K562 (cell line): ENCODE data around the gene CHSY3. TPM values are rescaled to one million over a fixed set of nuclear protein-coding genes. Genes with fewer than 3 reads are reported as not detected.

ENCODE experiments used
- ATAC-seq: fragments of 200-7000 bp; cut with Tn5 transposase; 3 replicates; pipeline ENCODE4 v1.9.1; 2020; ENCODE audit warnings: moderate library complexity
- BruUV-seq: library from RNA; stranded (reverse); fragments of 400-500 nt; replicated peaks from 2 replicates; lab custom pipeline; 2021; lab: Mats Ljungman, UMichigan
- CTCF ChIA-PET: fragments of 300-600 bp; formaldehyde crosslinking; extraction: SDS; loops from one replicate; lab custom pipeline; 2021; ENCODE audit warnings: low intra/inter-chr PET ratio; lab: Yijun Ruan, JAX
- POLR2A ChIA-PET: fragments of 300-600, 350-650 bp; sonication (Branson Sonifier 250); formaldehyde crosslinking; extraction: SDS; loops from one replicate; lab custom pipeline; 2021; ENCODE audit warnings: antibody characterized with exemption, inconsistent platforms; lab: Yijun Ruan, JAX
- DNase-seq, 4 experiments: peaks; one replicate each; pipeline versions ENCODE4 v3.0.0 to v3.0.0-alpha.2; 2011 to 2018; ENCODE audit warnings: low spot score in 3 of 4, mixed read lengths in 3 of 4; ENCODE audit errors: extremely low read depth in 1 of 4
- FAIRE-seq: peaks from 2 replicates; lab custom pipeline; 2011; peaks lifted over from hg19 to GRCh38; lab: Jason Lieb, UNC
- H2AFZ ChIP-seq: 2 replicates; pipeline ENCODE4 v1.6.0; 2011; ENCODE audit warnings: low read depth, low read length, control low read depth, inconsistent platforms
- H3K27ac ChIP-seq: fragments of 200-600 bp; 3 replicates; pipeline ENCODE4 v1.8.0; 2011; ENCODE audit warnings: low read depth, mild to moderate bottlenecking, control low read depth, inconsistent platforms, low read length, moderate library complexity, mixed read lengths; ENCODE audit errors: extremely low read depth
- H3K27me3 ChIP-seq, 2 experiments: fragments of 300-600 bp in 1 of 2; 2 replicates in 1 of 2; 3 replicates in 1 of 2; pipeline versions ENCODE4 v1.6.0 to v1.8.0; 2011; ENCODE audit warnings: inconsistent platforms in 2 of 2, low read length in 2 of 2, mild to moderate bottlenecking in 1 of 2, mixed read lengths in 1 of 2, moderate library complexity in 1 of 2; ENCODE audit not compliant: control insufficient read depth in 2 of 2, insufficient read depth in 2 of 2
- H3K36me3 ChIP-seq: fragments of 300-600 bp; 3 replicates; pipeline ENCODE4 v1.8.0; 2011; ENCODE audit warnings: mild to moderate bottlenecking, low read length, inconsistent platforms; ENCODE audit not compliant: control insufficient read depth, insufficient read depth
- H3K4me1 ChIP-seq, 2 experiments: fragments of 200-600 bp in 1 of 2; replicated peaks in 1 of 2; 2 replicates in 1 of 2; 3 replicates in 1 of 2; pipeline versions ENCODE4 v1.5.1 to v1.8.0; 2011; ENCODE audit warnings: inconsistent platforms in 2 of 2, low read length in 2 of 2, mild to moderate bottlenecking in 1 of 2, mixed read lengths in 1 of 2, moderate library complexity in 1 of 2; ENCODE audit not compliant: control insufficient read depth in 2 of 2, insufficient read depth in 2 of 2
- H3K4me2 ChIP-seq: 2 replicates; pipeline ENCODE4 v1.6.1; 2011; ENCODE audit warnings: low read length, control low read depth, inconsistent platforms, mixed read lengths; ENCODE audit not compliant: insufficient read depth
- H3K4me3 ChIP-seq: fragments of 200-600 bp; sonication (generic), shearing (Covaris generic); 2 replicates; pipeline ENCODE4 v1.5.1; 2016; ENCODE audit warnings: control low read depth, inconsistent platforms
- H3K79me2 ChIP-seq: fragments of 200-600 bp; 3 replicates; pipeline ENCODE4 v1.8.0; 2011; ENCODE audit warnings: low read length, inconsistent platforms; ENCODE audit not compliant: control insufficient read depth, insufficient read depth
- H3K9ac ChIP-seq, 2 experiments: 2 replicates each; pipeline versions ENCODE4 v1.6.0 to v1.6.1; 2011; ENCODE audit warnings: low read depth in 2 of 2, low read length in 2 of 2, control low read depth in 1 of 2, inconsistent platforms in 1 of 2, mild to moderate bottlenecking in 1 of 2, mixed read lengths in 1 of 2; ENCODE audit not compliant: insufficient read depth in 1 of 2
- H3K9me1 ChIP-seq: one replicate; pipeline ENCODE4 v1.6.0; 2011; ENCODE audit warnings: inconsistent platforms, mild to moderate bottlenecking, low read length, moderate library complexity; ENCODE audit not compliant: control insufficient read depth, insufficient read depth
- H3K9me3 ChIP-seq: replicated peaks from 2 replicates; pipeline ENCODE4 v1.5.1; 2011; ENCODE audit warnings: low read depth, low read length, inconsistent platforms; ENCODE audit not compliant: control insufficient read depth, insufficient read depth
- H4K20me1 ChIP-seq: replicated peaks from 2 replicates; pipeline ENCODE4 v1.6.1; 2011; ENCODE audit warnings: low read length, inconsistent platforms, mixed read lengths; ENCODE audit not compliant: control insufficient read depth, insufficient read depth
- HCFC1 ChIP-seq: IDR thresholded peaks from 2 replicates; pipeline ENCODE4 v1.6.1; 2012; ENCODE audit warnings: low read depth, low read length, improper control_type of control experiment
- NCOR1 ChIP-seq: fragments of 450-650 bp; IDR thresholded peaks from 2 replicates; pipeline ENCODE4 v1.6.1; 2016; ENCODE audit warnings: mild to moderate bottlenecking, moderate library complexity
- SAFB ChIP-seq: fragments of 200-400 bp; formaldehyde crosslinking; IDR thresholded peaks from 2 replicates; pipeline ENCODE4 v1.6.1; 2017; ENCODE audit warnings: low read depth, low read length, borderline replicate concordance
- STAT5A ChIP-seq: IDR thresholded peaks from 2 replicates; pipeline ENCODE4 v1.6.1; 2012; ENCODE audit warnings: low read length, inconsistent platforms, borderline replicate concordance
- TFE3 ChIP-seq: fragments of 450-650 bp; formaldehyde crosslinking; IDR thresholded peaks from 2 replicates; pipeline ENCODE4 v1.4.0; 2020; ENCODE audit warnings: mild to moderate bottlenecking, mixed read lengths
- ZFPM2 ChIP-seq: fragments of 250-450 bp; sonication (Bioruptor Pico); IDR thresholded peaks from 2 replicates; pipeline ENCODE4 v1.5.1; 2022; ENCODE audit warnings: mild to moderate bottlenecking
- ZNF318 ChIP-seq, 2 experiments: fragments of 450-650 bp; IDR thresholded peaks; 2 replicates each; pipeline ENCODE4 v1.6.1; 2016; ENCODE audit warnings: mild to moderate bottlenecking in 2 of 2, borderline replicate concordance in 1 of 2, low read depth in 1 of 2, moderate library complexity in 1 of 2
- ZNF79 ChIP-seq: fragments of 250-450 bp; sonication (Bioruptor Pico); IDR thresholded peaks from 2 replicates; pipeline ENCODE4 v1.4.0; 2020; ENCODE audit warnings: low read depth, mild to moderate bottlenecking, moderate library complexity
- ZNF830 ChIP-seq: fragments of 250-450 bp; sonication (Bioruptor Pico); IDR thresholded peaks from 2 replicates; pipeline ENCODE4 v1.5.0; 2021; ENCODE audit warnings: mild to moderate bottlenecking
- in situ Hi-C: fragments of 300-500 bp; cut with MboI; formaldehyde crosslinking; loops from 4 replicates; pipeline ENCODE4 v1.15.0; 2018; ENCODE audit warnings: inconsistent platforms, mixed read lengths
- intact Hi-C: fragments of 100-400 bp; cut with micrococcal nuclease; formaldehyde crosslinking; loops from 2 replicates; pipeline ENCODE4 v1.14.2; 2022
- polyA plus RNA-seq, 8 experiments: library from polyadenylated mRNA; depleted of rRNA in 4 of 8; stranded (reverse) in 5 of 8; unstranded in 3 of 8; fragments of >200 nt; fragmentation: Nextera tagmentation in 2 of 8; fragmentation: Illumina TruSeq in 1 of 8; extraction: Ambion mirVana in 2 of 8; extraction: Trizol in 1 of 8; gene quantifications; 2 replicates each; pipeline versions ENCODE4 v1.2.1 to v1.2.3, GENCODE V29; 2011 to 2014; ENCODE audit warnings: inconsistent platforms in 1 of 8, missing spikeins in 1 of 8
- total RNA-seq, 7 experiments: library from RNA; depleted of rRNA in 6 of 7; stranded (reverse); fragments of >200 nt in 6 of 7; fragmentation: Illumina TruSeq in 2 of 7; extraction: Trizol in 2 of 7; gene quantifications; 2 replicates each; pipeline versions ENCODE4 v1.2.1 to v1.2.3, GENCODE V29; 2011 to 2021; ENCODE audit warnings: low replicate concordance in 1 of 7

Gene CHSY3
- total and polyA plus RNA-seq, 9 of the 15 experiments (the other 6 are each of a cell fraction or from before 2014, with no cell fraction given) = 0.04 TPM; not detected in 8

GRCh38 chr5:130110328-130110727, 206.1 kb downstream of the CHSY3 start:
- ChIA-PET POLR2A (no interaction called here), CTCF (no interaction called here)
- no peak for DNase-seq
- H3K27me3 ChIP-seq = no peaks in the 10 kb centered on the region
- H3K27ac ChIP-seq = no peak overlapping the region
- H3K79me2 ChIP-seq = no peaks in the 10 kb centered on the region
- H3K9me1 ChIP-seq = no peaks in the 10 kb centered on the region
- no peaks in the 10 kb centered on the region for H4K20me1 ChIP-seq
- in situ Hi-C loops (no loop called here), intact Hi-C loops (loop anchor here (10.0 kb wide), 1 partner anchor 1004 kb away; no protein-coding TSS in a partner anchor)
- no peaks in the 10 kb centered on the region for H3K9me3 ChIP-seq
- no peak overlapping the region for H2AFZ ChIP-seq
- TF ChIP-seq ZFPM2 (CRISPR knock-in tag) (no peak), NCOR1 (no peak), ZNF830 (no peak), ZNF79 (CRISPR knock-in tag) (no peak), STAT5A (no peak), SAFB (no peak), HCFC1 (no peak), ZNF318 (IDR thresholded peaks at IDR 0.05; ENCODE audit: borderline replicate concordance in 1 of 2, low read depth in 1 of 2) (no peak), TFE3 (no peak)
- no peak overlapping the region for H3K4me2 ChIP-seq
- no TSS peak for BruUV-seq
- H3K4me1 ChIP-seq = no peaks in the 10 kb centered on the region
- no peak for FAIRE-seq
- H3K4me3 ChIP-seq = no peak overlapping the region
- no peak for ATAC-seq
- no peak overlapping the region for H3K9ac ChIP-seq
- no peaks in the 10 kb centered on the region for H3K36me3 ChIP-seq
